Measurements from ENCODE around the gene CA5B.
"Not testable (repeated sequence)": the region's sequence is repeated elsewhere in the genome, so short reads cannot be mapped to it uniquely, and the experiment has no call there.

Gene CA5B

GRCh38 chrX:15815779-15816437 is 77.8 kb downstream of the CA5B start:
- DNase-seq = no peak

GRCh38 chrX:15816438-15816809 is 78.4 kb downstream of the CA5B start:
- no peak for DNase-seq

GRCh38 chrX:15816886-15817285 is 78.8 kb downstream of the CA5B start:
- no peak for DNase-seq

- no peak for DNase-seq
Measured at GRCh38 chrX:15820106-15821073, 82.3 kb downstream of the CA5B start.

GRCh38 chrX:15822922-15823321 is 84.9 kb downstream of the CA5B start:
- no peak for DNase-seq

GRCh38 chrX:15825936-15826335 is 87.9 kb downstream of the CA5B start:
- DNase-seq = no peak

GRCh38 chrX:15829217-15829616 is 91.1 kb downstream of the CA5B start:
- no peak for DNase-seq

- DNase-seq = not testable (repeated sequence)
Measured at GRCh38 chrX:15831347-15831746, 93.3 kb downstream of the CA5B start.

- DNase-seq = no peak
Measured at GRCh38 chrX:15834053-15834452, 96.0 kb downstream of the CA5B start.

GRCh38 chrX:15834827-15835595 is 96.9 kb downstream of the CA5B start:
- DNase-seq = no peak

All from COR-L47 (cell line).